ENCODE results near the gene ARFRP1.
A peak's percentile ranks its signal among the peaks of the same experiment; 100 is the strongest.
"Not testable (repeated sequence)": the region's sequence is repeated elsewhere in the genome, so short reads cannot be mapped to it uniquely, and the experiment has no call there.

Gene ARFRP1

GRCh38 chr20:63655249-63655648, 52.5 kb downstream of the ARFRP1 start:
- no peak for DNase-seq (ENCODE audit: low read depth)

- no peak for DNase-seq (ENCODE audit: low read depth)
Observed at GRCh38 chr20:63653974-63654668, 53.7 kb downstream of the ARFRP1 start.

- peak; percentile 84 for DNase-seq (ENCODE audit: low read depth)
Observed at GRCh38 chr20:63653041-63653973, 54.5 kb downstream of the ARFRP1 start, which contains the start of gene STMN3. Gene STMN3, minus strand, starts transcription at chr20:63653424. Its CDS starts 79 bp downstream, at chr20:63653345.

- no peak for DNase-seq (ENCODE audit: low read depth)
Observed at GRCh38 chr20:63652192-63652980, 55.4 kb downstream of the ARFRP1 start.

- no peak for DNase-seq (ENCODE audit: low read depth)
Observed at GRCh38 chr20:63651942-63652191, 55.9 kb downstream of the ARFRP1 start.

GRCh38 chr20:63650486-63650885, 57.3 kb downstream of the ARFRP1 start:
- not testable (repeated sequence) for DNase-seq (ENCODE audit: low read depth)

DNA sequence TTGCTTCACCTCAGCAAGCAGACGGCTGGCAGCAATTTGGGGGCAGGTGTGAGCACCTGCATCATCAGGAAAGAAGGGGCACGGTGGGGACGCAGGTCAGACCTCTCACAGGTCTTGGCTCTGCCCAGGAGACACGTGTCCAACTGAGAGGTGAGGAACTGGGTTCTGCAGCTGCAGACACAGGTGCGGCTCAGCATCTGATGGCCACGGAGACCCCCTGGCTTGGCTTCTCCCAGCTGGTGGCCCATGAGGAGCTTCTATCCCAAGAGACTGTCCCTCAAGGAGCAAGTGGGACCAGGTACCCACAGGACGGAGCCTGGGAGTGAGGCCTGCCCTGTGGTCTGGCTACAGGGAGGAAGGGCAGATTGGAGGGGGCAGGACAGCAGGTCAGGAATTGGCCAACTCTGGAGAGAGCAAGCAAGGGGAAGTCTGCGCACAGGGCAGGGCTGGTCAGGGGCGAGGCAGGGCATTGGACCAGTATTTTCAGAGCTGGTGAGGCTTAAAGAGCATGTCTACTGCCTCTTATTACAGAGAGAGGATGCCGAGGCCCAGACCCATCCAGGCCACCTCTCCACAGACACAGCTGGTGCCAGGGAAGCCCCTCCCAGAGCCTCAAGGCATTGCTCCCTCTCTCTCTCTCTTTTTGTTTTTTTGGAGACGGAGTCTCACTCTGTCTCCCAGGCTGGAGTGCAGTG, 58.7 kb downstream of the ARFRP1 start:
- DNase-seq (ENCODE audit: low read depth), result no peak
